T-helper 1 cell treated with Interleukin-12 subunit alpha and Interleukin-12 subunit beta and Interleukin-4 antibody, amounts not matched to agents 30 μg/mL and 1 μg/mL, for 36 hours (primary cell): ENCODE data around the gene DOCK6.

Experiments used
- H3K27ac Mint-ChIP-seq: one replicate; pipeline ENCODE4 v1.8.0; 2021; ENCODE audit warnings: mild to moderate bottlenecking, mixed read lengths
- H3K27me3 Mint-ChIP-seq: one replicate; pipeline ENCODE4 v1.8.0; 2021; ENCODE audit warnings: low read depth, mixed read lengths
- H3K36me3 Mint-ChIP-seq: one replicate; pipeline ENCODE4 v1.8.0; 2021; ENCODE audit warnings: low read depth, mixed read lengths
- H3K4me1 Mint-ChIP-seq: one replicate; pipeline ENCODE4 v1.8.0; 2021; ENCODE audit warnings: low read depth, mixed read lengths
- H3K4me3 Mint-ChIP-seq: one replicate; pipeline ENCODE4 v1.8.0; 2021; ENCODE audit warnings: mild to moderate bottlenecking, moderate library complexity, mixed read lengths
- H3K9me3 Mint-ChIP-seq: one replicate; pipeline ENCODE4 v1.8.0; 2021; ENCODE audit warnings: mixed read lengths

The DOCK6 gene

GRCh38 chr19:11244846-11245589 lies 17.3 kb downstream of the DOCK6 start:
- no peak overlapping the region for H3K4me3 Mint-ChIP-seq
- H3K27ac Mint-ChIP-seq: no peak overlapping the region
- H3K36me3 Mint-ChIP-seq: no peaks in the 10 kb centered on the region
- H3K9me3 Mint-ChIP-seq: no peaks in the 10 kb centered on the region
- H3K4me1 Mint-ChIP-seq: peaks cover 2% of the 10 kb centered on the region
- H3K27me3 Mint-ChIP-seq: no peaks in the 10 kb centered on the region

GRCh38 chr19:11243798-11244169 lies 18.5 kb downstream of the DOCK6 start:
- Mint-ChIP-seq H3K27me3 (no peaks in the 10 kb centered on the region), H3K4me1 (peaks cover 2% of the 10 kb centered on the region), H3K27ac (no peak overlapping the region), H3K9me3 (peaks cover 4% of the 10 kb centered on the region), H3K36me3 (no peaks in the 10 kb centered on the region), H3K4me3 (no peak overlapping the region)

GRCh38 chr19:11242864-11243797 lies 19.2 kb downstream of the DOCK6 start:
- H3K4me1 Mint-ChIP-seq: peaks cover 2% of the 10 kb centered on the region
- no peak overlapping the region for H3K4me3 Mint-ChIP-seq
- no peaks in the 10 kb centered on the region for H3K36me3 Mint-ChIP-seq
- peaks cover 5% of the 10 kb centered on the region for H3K9me3 Mint-ChIP-seq
- H3K27me3 Mint-ChIP-seq: no peaks in the 10 kb centered on the region
- H3K27ac Mint-ChIP-seq: no peak overlapping the region

DNA sequence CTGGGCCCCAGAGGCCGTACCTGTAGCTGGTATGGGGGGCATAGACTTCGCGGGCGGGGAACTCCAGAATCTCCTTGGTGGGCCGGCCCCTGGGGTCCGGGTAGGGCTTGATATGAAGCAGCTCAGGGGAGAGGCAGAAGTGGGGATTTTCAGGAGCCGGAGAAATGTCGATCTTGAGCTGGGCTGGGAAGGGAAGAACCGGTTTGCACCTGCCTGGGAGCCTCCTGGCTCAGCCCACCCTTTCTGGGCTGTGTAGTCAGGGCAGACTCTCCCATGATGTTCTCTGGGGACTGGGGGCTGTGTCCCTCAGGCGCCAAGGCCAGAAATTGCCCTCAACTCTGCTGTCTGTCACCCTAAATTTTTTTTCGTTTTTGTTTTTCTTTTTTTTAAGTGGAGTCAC lies 20.3 kb downstream of the DOCK6 start:
- no peak overlapping the region for H3K4me3 Mint-ChIP-seq
- H3K4me1 Mint-ChIP-seq: peaks cover 2% of the 10 kb centered on the region
- peaks cover 5% of the 10 kb centered on the region for H3K9me3 Mint-ChIP-seq

GRCh38 chr19:11240008-11240444 lies 22.3 kb downstream of the DOCK6 start:
- H3K4me1 Mint-ChIP-seq: peaks cover 2% of the 10 kb centered on the region
- no peaks in the 10 kb centered on the region for H3K36me3 Mint-ChIP-seq
- no peak overlapping the region for H3K4me3 Mint-ChIP-seq
- peaks cover 5% of the 10 kb centered on the region for H3K9me3 Mint-ChIP-seq
- H3K27me3 Mint-ChIP-seq: no peaks in the 10 kb centered on the region
- no peak overlapping the region for H3K27ac Mint-ChIP-seq

More for the DNA sequence above, 20.3 kb downstream of the DOCK6 start:
- Mint-ChIP-seq H3K27ac (no peak overlapping the region), H3K27me3 (no peaks in the 10 kb centered on the region), H3K36me3 (no peaks in the 10 kb centered on the region)

DNA sequence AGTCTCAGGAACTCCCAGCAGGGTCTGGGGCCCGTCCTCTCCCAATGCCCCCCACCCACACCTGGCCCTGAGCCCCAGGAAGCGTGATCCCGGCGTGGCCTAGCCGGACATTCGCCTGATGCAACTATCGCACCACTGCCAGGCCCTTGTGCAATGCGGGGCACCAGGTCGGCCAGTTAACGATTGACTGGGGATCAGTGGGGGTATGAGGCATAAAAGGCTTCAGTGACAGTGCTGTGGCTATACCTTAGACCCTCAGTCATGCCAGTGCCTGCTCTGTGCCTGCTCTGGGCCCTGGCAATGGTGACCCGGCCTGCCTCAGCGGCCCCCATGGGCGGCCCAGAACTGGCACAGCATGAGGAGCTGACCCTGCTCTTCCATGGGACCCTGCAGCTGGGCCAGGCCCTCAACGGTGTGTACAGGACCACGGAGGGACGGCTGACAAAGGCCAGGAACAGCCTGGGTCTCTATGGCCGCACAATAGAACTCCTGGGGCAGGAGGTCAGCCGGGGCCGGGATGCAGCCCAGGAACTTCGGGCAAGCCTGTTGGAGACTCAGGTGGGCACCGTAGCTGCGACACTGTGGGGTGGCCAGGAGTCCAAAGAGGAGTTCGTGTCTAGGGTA lies 22.8 kb downstream of the DOCK6 start, which contains the start of gene ANGPTL8:
ANGPTL8 (plus strand) TSS at position 243 of the 624 bp plus-strand sequence; CDS start at position 262, 19 bp downstream.
- H3K4me1 Mint-ChIP-seq: peaks cover 2% of the 10 kb centered on the region
- peaks cover 5% of the 10 kb centered on the region for H3K9me3 Mint-ChIP-seq
- H3K27ac Mint-ChIP-seq: no peak within 1 kb of the TSS
- no peak within 1 kb of the TSS for H3K4me3 Mint-ChIP-seq
- H3K27me3 Mint-ChIP-seq: no peaks in the 10 kb centered on the region
- H3K36me3 Mint-ChIP-seq: no peaks in the 10 kb centered on the region

- H3K4me1 Mint-ChIP-seq: peaks cover 2% of the 10 kb centered on the region
- no peaks in the 10 kb centered on the region for H3K36me3 Mint-ChIP-seq
- no peak overlapping the region for H3K27ac Mint-ChIP-seq
- H3K9me3 Mint-ChIP-seq: peaks cover 5% of the 10 kb centered on the region
- H3K4me3 Mint-ChIP-seq: no peak overlapping the region
- no peaks in the 10 kb centered on the region for H3K27me3 Mint-ChIP-seq
Observed at GRCh38 chr19:11238781-11239376, 23.4 kb downstream of the DOCK6 start.

DNA sequence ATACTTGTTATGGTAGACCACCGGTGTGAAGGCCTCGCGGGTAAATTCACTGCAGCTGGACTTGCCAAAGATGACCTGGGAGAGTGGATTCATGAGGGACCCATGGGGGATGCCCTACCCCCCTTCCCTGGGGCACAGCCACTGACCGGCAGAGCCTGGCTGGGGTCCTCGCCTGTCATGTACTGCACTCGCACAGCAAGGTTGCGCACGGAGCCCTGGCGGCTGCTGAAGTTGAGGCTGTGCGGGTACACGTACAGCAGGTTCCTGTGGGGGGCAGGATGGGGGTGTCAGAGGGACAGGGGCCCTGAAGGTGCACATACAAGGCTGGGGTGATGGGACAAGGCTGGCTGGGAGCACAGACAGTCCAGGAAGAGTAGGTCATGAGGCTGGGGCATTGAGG lies 24.3 kb downstream of the DOCK6 start:
- H3K27ac Mint-ChIP-seq: no peak overlapping the region
- H3K4me1 Mint-ChIP-seq: no peaks in the 10 kb centered on the region
- peaks cover 5% of the 10 kb centered on the region for H3K9me3 Mint-ChIP-seq
- no peaks in the 10 kb centered on the region for H3K36me3 Mint-ChIP-seq
- H3K27me3 Mint-ChIP-seq: no peaks in the 10 kb centered on the region
- no peak overlapping the region for H3K4me3 Mint-ChIP-seq

DNA sequence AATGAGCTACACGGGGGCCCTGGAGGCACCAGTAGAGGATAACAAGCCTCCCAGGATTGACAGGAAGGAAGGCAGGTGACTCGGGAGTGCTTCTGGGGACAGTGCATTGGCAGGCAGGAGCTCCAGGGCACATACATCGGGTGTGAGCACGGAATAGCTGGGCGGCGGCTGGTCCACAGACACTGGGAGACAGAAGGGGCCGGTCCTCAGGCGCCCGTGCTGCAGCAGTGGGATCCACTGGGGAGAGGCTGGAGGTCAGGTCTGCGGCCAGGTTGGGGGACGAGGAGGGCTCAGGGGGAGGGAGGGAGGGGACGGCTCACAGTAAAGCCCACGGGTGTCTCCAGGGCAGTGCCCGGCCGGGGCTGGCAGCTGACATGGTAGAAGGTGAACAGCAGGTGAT lies 25.0 kb downstream of the DOCK6 start:
- Mint-ChIP-seq H3K27me3 (no peaks in the 10 kb centered on the region), H3K27ac (no peak overlapping the region), H3K4me1 (no peaks in the 10 kb centered on the region), H3K9me3 (peaks cover 5% of the 10 kb centered on the region), H3K36me3 (no peaks in the 10 kb centered on the region), H3K4me3 (no peak overlapping the region)

DNA sequence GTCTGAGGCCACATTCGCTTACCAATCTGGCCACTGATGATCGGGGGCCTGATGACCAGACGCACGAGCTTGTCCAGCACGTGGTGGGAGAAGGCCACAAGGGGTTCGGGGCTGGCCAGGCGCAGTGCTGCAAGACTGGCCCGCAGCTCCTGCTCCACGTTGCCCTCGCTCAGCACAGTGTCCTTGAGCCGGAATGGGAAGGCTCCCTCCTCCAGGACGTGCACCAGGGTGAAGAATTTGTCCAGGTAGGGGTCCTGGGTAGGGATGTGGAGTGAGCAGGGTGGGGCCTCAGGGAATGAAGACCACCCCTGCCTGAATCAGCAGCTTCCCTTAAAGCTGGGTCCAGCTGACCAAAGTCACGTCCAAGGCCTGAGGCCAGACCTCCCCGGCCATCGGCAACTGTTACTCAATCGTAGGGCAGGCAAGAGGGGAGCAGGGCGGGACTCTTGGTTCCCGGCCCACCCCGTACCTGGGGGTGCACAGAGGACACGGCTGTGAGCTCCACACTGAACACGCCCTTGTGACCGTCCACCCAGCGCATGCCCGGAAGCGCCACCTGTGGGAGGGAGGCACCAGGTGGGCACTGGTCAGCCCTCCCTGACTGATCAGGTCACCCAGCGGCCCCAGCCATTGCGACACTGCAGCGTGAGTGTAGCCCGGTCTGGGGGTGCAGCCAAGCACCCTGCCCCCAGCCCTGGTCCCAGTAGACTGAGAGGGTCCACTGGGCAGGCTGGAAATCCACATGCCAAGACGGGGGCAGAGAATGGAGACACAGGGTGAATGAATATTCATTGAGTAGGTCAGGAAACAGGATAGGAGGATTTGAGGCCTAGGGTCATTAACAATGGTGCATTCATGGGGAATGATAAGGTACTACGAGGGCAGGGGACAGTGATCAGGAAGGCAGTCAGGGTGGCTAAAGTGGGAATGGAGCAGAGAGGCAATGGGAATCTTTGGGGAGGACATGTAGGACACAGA lies 25.7 kb downstream of the DOCK6 start:
- Mint-ChIP-seq H3K27ac (no peak overlapping the region), H3K4me1 (no peaks in the 10 kb centered on the region), H3K4me3 (no peak overlapping the region), H3K9me3 (peaks cover 5% of the 10 kb centered on the region), H3K27me3 (no peaks in the 10 kb centered on the region), H3K36me3 (no peaks in the 10 kb centered on the region)

GRCh38 chr19:11234486-11235075 lies 27.7 kb downstream of the DOCK6 start:
- H3K27me3 Mint-ChIP-seq: no peaks in the 10 kb centered on the region
- H3K4me1 Mint-ChIP-seq: no peaks in the 10 kb centered on the region
- H3K36me3 Mint-ChIP-seq: no peaks in the 10 kb centered on the region
- no peak overlapping the region for H3K27ac Mint-ChIP-seq
- H3K9me3 Mint-ChIP-seq: peaks cover 5% of the 10 kb centered on the region
- H3K4me3 Mint-ChIP-seq: no peak overlapping the region

GRCh38 chr19:11233073-11233472 lies 29.3 kb downstream of the DOCK6 start:
- Mint-ChIP-seq H3K27ac (no peak overlapping the region), H3K9me3 (no peaks in the 10 kb centered on the region), H3K27me3 (no peaks in the 10 kb centered on the region), H3K4me1 (no peaks in the 10 kb centered on the region), H3K36me3 (no peaks in the 10 kb centered on the region), H3K4me3 (no peak overlapping the region)

GRCh38 chr19:11232555-11232954 lies 29.8 kb downstream of the DOCK6 start:
- no peaks in the 10 kb centered on the region for H3K36me3 Mint-ChIP-seq
- H3K9me3 Mint-ChIP-seq: no peaks in the 10 kb centered on the region
- no peaks in the 10 kb centered on the region for H3K4me1 Mint-ChIP-seq
- H3K27ac Mint-ChIP-seq: no peak overlapping the region
- H3K4me3 Mint-ChIP-seq: no peak overlapping the region
- H3K27me3 Mint-ChIP-seq: no peaks in the 10 kb centered on the region
